Measurements from ENCODE around the gene GALNT9.

Gene GALNT9

GRCh38 chr12:132318618-132319033 is 10.8 kb downstream of the GALNT9 start:
- Histone ChIP-seq H3K9me3 (ENCODE audit: insufficient read depth, low read length) (no peaks in the 10 kb centered on the region), H3K4me2 (ENCODE audit: low read length) (no peak overlapping the region), H3K4me1 (ENCODE audit: low read length) (no peaks in the 10 kb centered on the region), H3K27ac (ENCODE audit: low read length) (no peak overlapping the region), H4K20me1 (ENCODE audit: insufficient read depth, low read length) (no peaks in the 10 kb centered on the region), H3K79me2 (ENCODE audit: low read length) (no peaks in the 10 kb centered on the region), H3K36me3 (replicated peaks; ENCODE audit: low read depth, low read length) (no peaks in the 10 kb centered on the region), H2AFZ (ENCODE audit: low read depth, low read length) (no peak overlapping the region), H3K27me3 (ENCODE audit: low read depth, low read length) (no peaks in the 10 kb centered on the region), H3K9ac (ENCODE audit: low read length) (no peak overlapping the region), H3K4me3 (ENCODE audit: low read length) (no peak overlapping the region)
- no peak for TF ChIP-seq EZH2phosphoT487 (IDR thresholded peaks at IDR 0.05; ENCODE audit: low read depth)
- TF ChIP-seq CTCF (IDR thresholded peaks at IDR 0.05; ENCODE audit: low read depth, low read length) = no peak

DNA sequence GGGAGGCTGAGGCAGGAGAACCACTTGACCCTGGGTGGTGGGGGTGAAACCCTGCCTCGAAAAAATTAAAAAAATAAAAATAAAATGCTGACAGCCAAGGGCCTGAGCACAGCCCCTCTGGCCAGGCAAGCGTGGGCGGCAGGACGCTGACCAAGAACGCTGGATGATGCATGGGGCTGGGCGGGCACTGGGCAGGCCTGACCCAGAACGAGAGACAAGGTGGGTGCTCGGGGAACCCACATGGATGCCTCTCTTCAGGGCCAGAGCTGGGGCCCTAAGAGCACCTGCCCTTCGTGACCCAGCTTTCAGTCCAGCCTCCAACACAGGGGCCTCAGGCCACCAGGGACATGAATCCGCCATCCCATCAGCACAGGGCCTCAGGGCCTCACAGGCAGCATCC is 11.3 kb downstream of the GALNT9 start:
- Histone ChIP-seq H3K4me2 (ENCODE audit: low read length) (no peak overlapping the region), H3K27me3 (ENCODE audit: low read depth, low read length) (no peaks in the 10 kb centered on the region), H3K27ac (ENCODE audit: low read length) (no peak overlapping the region)

GRCh38 chr12:132317233-132317938 is 12.0 kb downstream of the GALNT9 start:
- H3K4me2 ChIP-seq (ENCODE audit: low read length) = no peak overlapping the region
- no peak overlapping the region for H2AFZ ChIP-seq (ENCODE audit: low read depth, low read length)
- no peaks in the 10 kb centered on the region for H3K36me3 ChIP-seq (replicated peaks; ENCODE audit: low read depth, low read length)
- H3K27me3 ChIP-seq (ENCODE audit: low read depth, low read length) = no peaks in the 10 kb centered on the region
- no peak overlapping the region for H3K4me3 ChIP-seq (ENCODE audit: low read length)
- no peaks in the 10 kb centered on the region for H3K79me2 ChIP-seq (ENCODE audit: low read length)
- no peak overlapping the region for H3K27ac ChIP-seq (ENCODE audit: low read length)
- no peaks in the 10 kb centered on the region for H3K4me1 ChIP-seq (ENCODE audit: low read length)
- no peaks in the 10 kb centered on the region for H4K20me1 ChIP-seq (ENCODE audit: insufficient read depth, low read length)
- no peak for TF ChIP-seq CTCF (IDR thresholded peaks at IDR 0.05; ENCODE audit: low read depth, low read length)
- no peak for TF ChIP-seq EZH2phosphoT487 (IDR thresholded peaks at IDR 0.05; ENCODE audit: low read depth)
- no peaks in the 10 kb centered on the region for H3K9me3 ChIP-seq (ENCODE audit: insufficient read depth, low read length)
- no peak overlapping the region for H3K9ac ChIP-seq (ENCODE audit: low read length)

More for the DNA sequence above, 11.3 kb downstream of the GALNT9 start:
- H3K36me3 ChIP-seq (replicated peaks; ENCODE audit: low read depth, low read length) = no peaks in the 10 kb centered on the region
- H3K9me3 ChIP-seq (ENCODE audit: insufficient read depth, low read length) = no peaks in the 10 kb centered on the region
- H4K20me1 ChIP-seq (ENCODE audit: insufficient read depth, low read length) = no peaks in the 10 kb centered on the region
- no peaks in the 10 kb centered on the region for H3K79me2 ChIP-seq (ENCODE audit: low read length)
- no peak overlapping the region for H2AFZ ChIP-seq (ENCODE audit: low read depth, low read length)
- H3K4me1 ChIP-seq (ENCODE audit: low read length) = no peaks in the 10 kb centered on the region
- no peak overlapping the region for H3K4me3 ChIP-seq (ENCODE audit: low read length)
- no peak overlapping the region for H3K9ac ChIP-seq (ENCODE audit: low read length)
- TF ChIP-seq EZH2phosphoT487 (IDR thresholded peaks at IDR 0.05; ENCODE audit: low read depth) (no peak), CTCF (IDR thresholded peaks at IDR 0.05; ENCODE audit: low read depth, low read length) (no peak)

DNA sequence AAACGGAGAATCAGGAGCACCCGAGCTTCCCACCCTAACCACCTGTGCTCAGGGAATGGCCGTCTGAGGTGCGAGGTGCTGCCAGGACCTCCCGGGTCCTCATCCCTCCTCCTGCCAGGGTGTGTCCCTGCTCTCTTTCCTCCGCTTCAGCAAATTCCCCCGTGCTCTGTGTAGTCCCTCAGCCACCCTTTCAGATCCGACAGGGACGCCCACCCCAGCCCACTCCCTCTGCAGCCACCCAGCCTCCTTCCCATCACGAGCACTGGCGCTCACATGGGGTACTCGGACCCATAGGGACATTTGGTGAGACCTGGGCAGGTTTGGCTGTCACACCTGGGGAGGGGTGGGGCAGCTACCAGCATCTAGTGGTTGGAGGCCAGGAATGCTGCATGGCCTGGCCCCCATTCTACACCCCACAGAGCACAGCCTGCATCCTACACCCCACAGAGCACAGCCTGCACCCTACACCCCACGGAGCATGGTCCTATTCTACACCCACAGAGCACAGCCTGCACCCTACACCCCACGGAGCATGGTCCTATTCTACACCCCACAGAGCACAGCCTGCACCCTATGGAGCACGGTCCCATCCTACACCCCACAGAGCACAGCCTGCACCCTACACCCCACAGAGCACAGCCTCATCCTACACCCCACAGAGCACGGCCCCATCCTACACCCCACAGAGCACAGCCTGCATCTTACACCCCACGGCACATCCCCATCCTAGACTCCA is 12.7 kb downstream of the GALNT9 start:
- H3K36me3 ChIP-seq (replicated peaks; ENCODE audit: low read depth, low read length) = no peaks in the 10 kb centered on the region
- no peak overlapping the region for H3K4me3 ChIP-seq (ENCODE audit: low read length)
- H4K20me1 ChIP-seq (ENCODE audit: insufficient read depth, low read length) = no peaks in the 10 kb centered on the region
- H3K4me2 ChIP-seq (ENCODE audit: low read length) = no peak overlapping the region
- no peaks in the 10 kb centered on the region for H3K9me3 ChIP-seq (ENCODE audit: insufficient read depth, low read length)
- no peak overlapping the region for H3K27ac ChIP-seq (ENCODE audit: low read length)
- H3K79me2 ChIP-seq (ENCODE audit: low read length) = no peaks in the 10 kb centered on the region
- H2AFZ ChIP-seq (ENCODE audit: low read depth, low read length) = no peak overlapping the region
- H3K27me3 ChIP-seq (ENCODE audit: low read depth, low read length) = no peaks in the 10 kb centered on the region
- H3K4me1 ChIP-seq (ENCODE audit: low read length) = no peaks in the 10 kb centered on the region
- H3K9ac ChIP-seq (ENCODE audit: low read length) = no peak overlapping the region
- no peak for TF ChIP-seq CTCF (IDR thresholded peaks at IDR 0.05; ENCODE audit: low read depth, low read length)
- TF ChIP-seq EZH2phosphoT487 (IDR thresholded peaks at IDR 0.05; ENCODE audit: low read depth) = no peak

All from OCI-LY3 (cell line).